Astrocyte of the spinal cord (primary cell): ENCODE results near the gene KAZN.

Experiments used
- DNase-seq: peaks from one replicate; pipeline ENCODE4 v3.0.0; 2011; ENCODE audit warnings: low read depth, low spot score
- H3K4me3 ChIP-seq: 2 replicates; pipeline ENCODE4 v1.5.1; 2011; ENCODE audit warnings: low read depth, mild to moderate bottlenecking, low read length, moderate library complexity
- CTCF ChIP-seq: IDR thresholded peaks from 2 replicates; pipeline ENCODE4 v1.5.1; 2012; ENCODE audit warnings: low read depth, mild to moderate bottlenecking, low read length, inconsistent platforms
- in situ Hi-C: cut with HindIII; loops from 2 replicates; pipeline ENCODE4 v1.10.0; 2017; ENCODE audit warnings: low sequenced_read_pairs

Gene KAZN

DNA sequence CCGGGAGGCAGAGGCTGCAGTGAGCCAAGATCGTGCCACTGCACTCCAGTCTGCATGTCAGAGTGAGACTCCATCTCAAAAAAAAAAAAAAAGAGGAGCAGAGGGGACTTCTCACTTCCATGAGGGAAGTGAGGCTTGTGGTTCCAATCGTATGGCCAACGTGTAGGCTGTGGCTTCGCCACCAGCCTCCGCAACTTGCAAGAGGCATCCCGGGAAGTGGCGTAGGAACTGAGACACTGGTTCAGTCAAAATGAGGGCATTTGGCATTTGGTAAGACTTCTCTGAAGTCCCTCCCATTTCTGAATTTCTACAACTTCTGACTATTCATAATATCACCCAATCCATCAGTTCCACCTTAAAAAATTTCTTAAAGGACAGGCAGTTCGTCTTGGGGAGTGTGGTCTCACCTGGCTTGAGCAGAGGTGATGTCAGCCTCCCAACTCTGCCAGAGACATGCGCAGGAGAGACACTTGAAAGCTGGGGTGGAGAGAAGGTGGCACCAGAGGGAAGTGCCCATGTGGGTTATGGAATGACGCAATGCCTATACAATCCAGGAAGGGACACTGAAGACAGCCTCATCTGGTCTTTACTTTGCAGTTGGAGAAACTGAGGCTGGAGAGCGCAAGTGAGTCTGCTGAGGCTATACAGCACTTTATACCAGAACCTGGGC, 17.2 kb downstream of the KAZN start:
- no peak for TF ChIP-seq CTCF
- H3K4me3 ChIP-seq = no peak overlapping the region
- in situ Hi-C loops = no loop called here
- no peak for DNase-seq

GRCh38 chr1:14616632-14617396, 18.3 kb downstream of the KAZN start:
- TF ChIP-seq CTCF = no peak
- no peak for DNase-seq
- no peak overlapping the region for H3K4me3 ChIP-seq
- in situ Hi-C loops = no loop called here

DNA sequence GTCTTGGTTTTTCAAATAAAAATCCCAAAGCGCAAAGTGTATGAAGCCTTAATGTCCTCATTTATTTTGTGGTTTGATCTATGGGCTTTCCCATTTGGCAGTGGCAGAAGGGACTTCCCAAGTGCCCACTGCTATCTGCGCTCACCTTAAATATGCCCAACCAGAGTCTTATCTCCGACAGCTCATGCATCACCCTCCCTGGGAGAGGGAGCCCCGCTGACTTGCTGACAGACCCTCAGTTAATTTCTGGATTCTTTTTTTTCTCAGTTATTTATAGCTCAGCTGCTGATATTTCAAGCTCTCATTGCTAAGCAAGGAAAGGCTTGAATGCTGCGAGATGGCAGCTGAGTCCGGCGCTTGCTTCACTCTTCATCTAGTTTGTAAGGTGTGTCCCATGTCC, 19.3 kb downstream of the KAZN start:
- DNase-seq = no peak
- no peak overlapping the region for H3K4me3 ChIP-seq
- in situ Hi-C loops = no loop called here
- TF ChIP-seq CTCF = no peak

GRCh38 chr1:14620941-14621340, 22.5 kb downstream of the KAZN start:
- no peak for DNase-seq
- H3K4me3 ChIP-seq = no peak overlapping the region
- TF ChIP-seq CTCF = no peak
- in situ Hi-C loops = no loop called here

GRCh38 chr1:14623090-14623489, 24.6 kb downstream of the KAZN start:
- in situ Hi-C loops = no loop called here
- no peak for DNase-seq
- no peak for TF ChIP-seq CTCF
- no peak overlapping the region for H3K4me3 ChIP-seq

- H3K4me3 ChIP-seq = no peak overlapping the region
- in situ Hi-C loops = no loop called here
- no peak for DNase-seq
- no peak for TF ChIP-seq CTCF
Observed at GRCh38 chr1:14624941-14625340, 26.5 kb downstream of the KAZN start.
